ENCODE measurements around the gene PRDX3.

Gene PRDX3

GRCh38 chr10:119167041-119167440 is 11.6 kb downstream of the PRDX3 start:
- Histone ChIP-seq H3K4me1 (ENCODE audit: control insufficient read depth in 2 of 2, insufficient read depth in 1 of 2, low read depth in 1 of 2, low read length in 2 of 2) (peaks cover 10 to 12% of the 10 kb centered on the region in 2 donors), H2AK5ac (ENCODE audit: low read depth, low read length) (no peak overlapping the region), H3K27ac (replicated peaks; ENCODE audit: low read length) (no peak overlapping the region), H3K4ac (ENCODE audit: low read length) (no peak overlapping the region), H3K9me3 (replicated peaks in 1 of 2; ENCODE audit: control insufficient read depth in 2 of 2, insufficient read depth in 1 of 2, low read depth in 1 of 2, low read length in 2 of 2) (peaks cover 0 to 1% of the 10 kb centered on the region in 2 donors), H4K91ac (ENCODE audit: low read depth, low read length, poor library complexity) (no peak overlapping the region), H3K79me1 (ENCODE audit: low read depth, low read length) (peaks cover 2% of the 10 kb centered on the region), H3K36me3 (replicated peaks in 1 of 2; ENCODE audit: control insufficient read depth in 2 of 2, insufficient read depth in 2 of 2, low read length in 2 of 2) (peaks cover 22 to 54% of the 10 kb centered on the region in 2 donors), H2BK5ac (ENCODE audit: low read length) (no peak overlapping the region), H4K8ac (ENCODE audit: low read depth, low read length) (no peak overlapping the region), H2BK12ac (ENCODE audit: low read length) (no peak overlapping the region), H2AFZ (ENCODE audit: low read length) (no peak overlapping the region), H2BK15ac (ENCODE audit: low read length) (no peak overlapping the region), H3K4me3 (ENCODE audit: low read length in 2 of 2) (no peak overlapping the region), H3K27me3 (ENCODE audit: control insufficient read depth in 3 of 3, insufficient read depth in 3 of 3, low read depth in 1 of 3, low read length in 3 of 3) (peaks cover 0 to 2% (median 0%) of the 10 kb centered on the region in 3 experiments), H3K18ac (ENCODE audit: low read length) (no peak overlapping the region), H2BK120ac (ENCODE audit: low read depth, low read length) (no peak overlapping the region), H3K4me2 (ENCODE audit: insufficient read depth, low read length, poor library complexity, severe bottlenecking) (no peak overlapping the region), H3K14ac (ENCODE audit: low read length) (no peak overlapping the region), H3K9ac (ENCODE audit: low read depth, low read length, poor library complexity) (no peak overlapping the region), H3K23ac (ENCODE audit: low read depth, low read length, poor library complexity) (no peak overlapping the region)
- no peak for DNase-seq (ENCODE audit: low spot score)
- WGBS, 2 donors (ENCODE audit: extremely low coverage in 2 of 2, insufficient read length in 2 of 2, insufficient replicate concordance in 1 of 2) = 100% methylated on average over 1 of the region's 8 CpGs; no CpG with 5 or more reads in 1 of the 2 donors

GRCh38 chr10:119166564-119166963 is 12.0 kb downstream of the PRDX3 start:
- Histone ChIP-seq H3K4me2 (ENCODE audit: insufficient read depth, low read length, poor library complexity, severe bottlenecking) (no peak overlapping the region), H2AK5ac (ENCODE audit: low read depth, low read length) (peak overlapping the region; percentile 64), H3K18ac (ENCODE audit: low read length) (no peak overlapping the region), H3K14ac (ENCODE audit: low read length) (no peak overlapping the region), H3K4me3 (ENCODE audit: low read length in 2 of 2) (no peak overlapping the region), H3K27ac (replicated peaks; ENCODE audit: low read length) (no peak overlapping the region), H3K36me3 (replicated peaks in 1 of 2; ENCODE audit: control insufficient read depth in 2 of 2, insufficient read depth in 2 of 2, low read length in 2 of 2) (peaks cover 19 to 53% of the 10 kb centered on the region in 2 donors), H3K9me3 (replicated peaks in 1 of 2; ENCODE audit: control insufficient read depth in 2 of 2, insufficient read depth in 1 of 2, low read depth in 1 of 2, low read length in 2 of 2) (no peaks in the 10 kb centered on the region), H2BK5ac (ENCODE audit: low read length) (no peak overlapping the region), H3K23ac (ENCODE audit: low read depth, low read length, poor library complexity) (no peak overlapping the region), H3K79me1 (ENCODE audit: low read depth, low read length) (peaks cover 2% of the 10 kb centered on the region), H3K9ac (ENCODE audit: low read depth, low read length, poor library complexity) (no peak overlapping the region), H3K4ac (ENCODE audit: low read length) (no peak overlapping the region), H3K4me1 (ENCODE audit: control insufficient read depth in 2 of 2, insufficient read depth in 1 of 2, low read depth in 1 of 2, low read length in 2 of 2) (peaks cover 10 to 12% of the 10 kb centered on the region in 2 donors), H4K8ac (ENCODE audit: low read depth, low read length) (no peak overlapping the region), H3K27me3 (ENCODE audit: control insufficient read depth in 3 of 3, insufficient read depth in 3 of 3, low read depth in 1 of 3, low read length in 3 of 3) (peaks cover 0 to 2% (median 0%) of the 10 kb centered on the region in 3 experiments), H2BK12ac (ENCODE audit: low read length) (no peak overlapping the region), H2BK120ac (ENCODE audit: low read depth, low read length) (no peak overlapping the region), H2AFZ (ENCODE audit: low read length) (no peak overlapping the region), H2BK15ac (ENCODE audit: low read length) (no peak overlapping the region), H4K91ac (ENCODE audit: low read depth, low read length, poor library complexity) (no peak overlapping the region)
- no peak for DNase-seq (ENCODE audit: low spot score)
- WGBS, 2 donors (ENCODE audit: extremely low coverage in 2 of 2, insufficient read length in 2 of 2, insufficient replicate concordance in 1 of 2) = no CpG with 5 or more reads among the region's 8 CpGs

DNA sequence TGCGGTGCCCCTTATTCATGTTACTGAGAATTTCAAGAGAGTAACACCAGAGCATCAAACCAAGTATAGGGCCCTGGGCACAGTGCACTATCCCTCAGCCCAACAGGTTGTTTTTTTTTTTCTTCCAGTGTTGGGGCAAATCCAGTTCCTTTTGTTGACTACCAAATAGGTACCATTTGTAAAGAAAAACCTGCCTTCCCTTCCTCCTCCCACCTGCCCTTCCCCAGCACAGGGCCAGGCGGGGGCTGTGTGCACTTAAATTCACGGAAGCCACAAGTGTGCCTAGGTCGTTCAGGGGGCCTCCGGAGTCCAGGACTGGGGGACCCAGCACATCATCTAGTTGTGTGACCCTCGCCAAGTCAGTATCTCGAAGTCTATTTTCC is 12.5 kb downstream of the PRDX3 start:
- Histone ChIP-seq H2AK5ac (ENCODE audit: low read depth, low read length) (peak overlapping the region; percentile 64), H3K36me3 (replicated peaks in 1 of 2; ENCODE audit: control insufficient read depth in 2 of 2, insufficient read depth in 2 of 2, low read length in 2 of 2) (peaks cover 15 to 51% of the 10 kb centered on the region in 2 donors), H4K8ac (ENCODE audit: low read depth, low read length) (no peak overlapping the region), H3K4ac (ENCODE audit: low read length) (no peak overlapping the region), H2BK120ac (ENCODE audit: low read depth, low read length) (no peak overlapping the region), H3K14ac (ENCODE audit: low read length) (no peak overlapping the region), H3K23ac (ENCODE audit: low read depth, low read length, poor library complexity) (peak overlapping the region; percentile 98), H3K4me2 (ENCODE audit: insufficient read depth, low read length, poor library complexity, severe bottlenecking) (peak overlapping the region; percentile 98), H2BK15ac (ENCODE audit: low read length) (no peak overlapping the region), H3K4me1 (ENCODE audit: control insufficient read depth in 2 of 2, insufficient read depth in 1 of 2, low read depth in 1 of 2, low read length in 2 of 2) (peaks cover 10 to 12% of the 10 kb centered on the region in 2 donors), H3K27ac (replicated peaks; ENCODE audit: low read length) (no peak overlapping the region), H2BK5ac (ENCODE audit: low read length) (peak overlapping the region; percentile 68), H3K27me3 (ENCODE audit: control insufficient read depth in 3 of 3, insufficient read depth in 3 of 3, low read depth in 1 of 3, low read length in 3 of 3) (peaks cover 0 to 2% (median 0%) of the 10 kb centered on the region in 3 experiments), H2BK12ac (ENCODE audit: low read length) (no peak overlapping the region), H4K91ac (ENCODE audit: low read depth, low read length, poor library complexity) (no peak overlapping the region), H3K18ac (ENCODE audit: low read length) (peak overlapping the region; percentile 98), H3K9ac (ENCODE audit: low read depth, low read length, poor library complexity) (peak overlapping the region; percentile 80), H3K79me1 (ENCODE audit: low read depth, low read length) (peaks cover 2% of the 10 kb centered on the region), H3K4me3 (ENCODE audit: low read length in 2 of 2) (peak overlapping the region; percentile 53 to 90), H3K9me3 (replicated peaks in 1 of 2; ENCODE audit: control insufficient read depth in 2 of 2, insufficient read depth in 1 of 2, low read depth in 1 of 2, low read length in 2 of 2) (no peaks in the 10 kb centered on the region), H2AFZ (ENCODE audit: low read length) (peak overlapping the region; percentile 99)
- no CpG with 5 or more reads among the region's 7 CpGs for WGBS, 2 donors (ENCODE audit: extremely low coverage in 2 of 2, insufficient read length in 2 of 2, insufficient replicate concordance in 1 of 2)
- DNase-seq (ENCODE audit: low spot score) = no peak

DNA sequence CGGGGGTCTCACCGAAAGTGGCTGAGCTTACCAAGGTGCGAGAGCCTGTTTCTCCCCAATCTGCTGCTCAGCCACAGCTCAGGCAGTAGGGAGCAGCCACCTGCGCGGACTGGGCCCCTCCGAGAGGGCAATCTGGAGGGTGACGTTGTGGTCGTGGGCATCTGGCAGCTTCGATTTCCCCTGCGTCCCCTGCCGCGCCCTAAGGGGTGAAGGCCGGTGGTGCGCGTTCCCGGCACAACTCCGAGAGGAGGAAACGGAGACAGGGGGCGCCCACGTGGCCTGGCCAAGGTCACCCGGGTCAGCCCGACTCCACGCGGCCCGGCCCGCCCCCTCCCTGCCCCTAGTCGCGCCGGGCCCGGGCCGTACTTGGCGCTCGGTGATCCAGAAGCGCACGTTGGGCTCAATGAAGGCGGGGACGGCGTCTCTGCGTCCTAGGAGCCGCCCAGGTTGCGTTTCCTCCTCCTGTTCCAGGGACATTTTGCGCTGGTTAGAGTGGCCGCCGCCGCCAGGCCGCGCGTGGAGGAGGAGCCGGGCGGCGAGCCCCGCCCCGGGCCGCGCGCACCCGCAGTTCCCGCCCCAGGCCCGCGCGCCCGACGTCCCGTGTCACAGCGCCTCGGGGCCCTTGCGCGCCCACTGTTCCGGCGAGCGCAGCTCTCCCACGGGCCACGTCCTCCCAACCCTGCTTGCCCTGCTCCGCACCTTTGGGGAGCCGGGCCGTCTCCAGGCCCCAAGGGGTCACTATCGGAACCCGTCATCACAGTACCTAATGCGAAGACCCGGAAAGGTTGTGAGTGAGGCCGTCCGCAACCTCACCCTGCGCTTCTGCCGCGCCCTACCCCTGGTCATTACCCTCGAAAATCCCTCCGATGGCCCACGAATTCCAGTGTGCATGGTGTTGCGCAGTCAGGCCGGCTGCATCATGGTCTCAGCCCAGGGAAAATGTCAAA is 13.2 kb downstream of the PRDX3 start, which contains the start of gene SFXN4:
TSS of gene SFXN4 (minus strand) at position 544 of the 947 bp plus-strand sequence. CDS start at position 477, 67 bp downstream.
- Histone ChIP-seq H2BK15ac (ENCODE audit: low read length) (peak within 1 kb of the TSS; percentile 75), H3K23ac (ENCODE audit: low read depth, low read length, poor library complexity) (peak within 1 kb of the TSS; percentile 98), H3K9ac (ENCODE audit: low read depth, low read length, poor library complexity) (peak within 1 kb of the TSS; percentile 94), H3K4ac (ENCODE audit: low read length) (no peak within 1 kb of the TSS), H4K91ac (ENCODE audit: low read depth, low read length, poor library complexity) (no peak within 1 kb of the TSS), H2AFZ (ENCODE audit: low read length) (peak within 1 kb of the TSS; percentile 99), H3K9me3 (replicated peaks in 1 of 2; ENCODE audit: control insufficient read depth in 2 of 2, insufficient read depth in 1 of 2, low read depth in 1 of 2, low read length in 2 of 2) (no peaks in the 10 kb centered on the region), H2BK12ac (ENCODE audit: low read length) (peak within 1 kb of the TSS; percentile 52), H4K8ac (ENCODE audit: low read depth, low read length) (no peak within 1 kb of the TSS), H2BK120ac (ENCODE audit: low read depth, low read length) (no peak within 1 kb of the TSS), H3K36me3 (replicated peaks in 1 of 2; ENCODE audit: control insufficient read depth in 2 of 2, insufficient read depth in 2 of 2, low read length in 2 of 2) (peaks cover 15 to 51% of the 10 kb centered on the region in 2 donors), H3K14ac (ENCODE audit: low read length) (peak within 1 kb of the TSS; percentile 98), H2BK5ac (ENCODE audit: low read length) (peak within 1 kb of the TSS; percentile 68), H3K27me3 (ENCODE audit: control insufficient read depth in 3 of 3, insufficient read depth in 3 of 3, low read depth in 1 of 3, low read length in 3 of 3) (peaks cover 0 to 2% (median 0%) of the 10 kb centered on the region in 3 experiments), H3K4me1 (ENCODE audit: control insufficient read depth in 2 of 2, insufficient read depth in 1 of 2, low read depth in 1 of 2, low read length in 2 of 2) (peaks cover 10 to 12% of the 10 kb centered on the region in 2 donors), H3K4me3 (ENCODE audit: low read length in 2 of 2) (peak within 1 kb of the TSS; percentile 53 to 90), H3K18ac (ENCODE audit: low read length) (peak within 1 kb of the TSS; percentile 98), H2AK5ac (ENCODE audit: low read depth, low read length) (peak within 1 kb of the TSS; percentile 64), H3K4me2 (ENCODE audit: insufficient read depth, low read length, poor library complexity, severe bottlenecking) (peak within 1 kb of the TSS; percentile 98), H3K79me1 (ENCODE audit: low read depth, low read length) (peaks cover 2% of the 10 kb centered on the region), H3K27ac (replicated peaks; ENCODE audit: low read length) (no peak within 1 kb of the TSS)
- DNase-seq (ENCODE audit: low spot score) = peak; percentile 51
- no CpG with 5 or more reads among the region's 90 CpGs for WGBS, 2 donors (ENCODE audit: extremely low coverage in 2 of 2, insufficient read length in 2 of 2, insufficient replicate concordance in 1 of 2)

All from neuronal stem cell (in vitro differentiated cells).